ENCODE data around the gene COL13A1.
A peak's percentile ranks its signal among the peaks of the same experiment; 100 is the strongest.

Gene COL13A1

GRCh38 chr10:69801434-69802315, at the start of gene COL13A1:
COL13A1 (plus strand) TSS chr10:69801906; CDS start chr10:69802424, 518 bp downstream.
- peak; percentile 39 for DNase-seq (ENCODE audit: low spot score)

GRCh38 chr10:69752479-69752878, 49.2 kb upstream of the COL13A1 start:
- DNase-seq (ENCODE audit: low spot score) = no peak

GRCh38 chr10:69756279-69756678, 45.4 kb upstream of the COL13A1 start:
- DNase-seq (ENCODE audit: low spot score) = no peak

- DNase-seq (ENCODE audit: low spot score) = no peak
These were observed 44.5 kb upstream of the COL13A1 start for GRCh38 chr10:69757206-69757552.

GRCh38 chr10:69757553-69758309, 44.0 kb upstream of the COL13A1 start:
- no peak for DNase-seq (ENCODE audit: low spot score)

GRCh38 chr10:69758310-69758728, 43.4 kb upstream of the COL13A1 start:
- no peak for DNase-seq (ENCODE audit: low spot score)

- no peak for DNase-seq (ENCODE audit: low spot score)
These were observed 42.1 kb upstream of the COL13A1 start for GRCh38 chr10:69759641-69760040.

GRCh38 chr10:69760072-69760471, 41.6 kb upstream of the COL13A1 start:
- DNase-seq (ENCODE audit: low spot score) = no peak

GRCh38 chr10:69761320-69761719, 40.4 kb upstream of the COL13A1 start:
- no peak for DNase-seq (ENCODE audit: low spot score)

GRCh38 chr10:69766161-69766910, 35.4 kb upstream of the COL13A1 start:
- no peak for DNase-seq (ENCODE audit: low spot score)

GRCh38 chr10:69767793-69768192, 33.9 kb upstream of the COL13A1 start:
- DNase-seq (ENCODE audit: low spot score) = no peak

- DNase-seq (ENCODE audit: low spot score) = no peak
These were observed 33.3 kb upstream of the COL13A1 start for GRCh38 chr10:69768386-69768785.

- no peak for DNase-seq (ENCODE audit: low spot score)
These were observed 32.2 kb upstream of the COL13A1 start for GRCh38 chr10:69769395-69769992.

- DNase-seq (ENCODE audit: low spot score) = no peak
These were observed 28.6 kb upstream of the COL13A1 start for GRCh38 chr10:69772933-69773704.

- DNase-seq (ENCODE audit: low spot score) = no peak
These were observed 27.1 kb upstream of the COL13A1 start for GRCh38 chr10:69774596-69774995.

- no peak for DNase-seq (ENCODE audit: low spot score)
These were observed 21.6 kb upstream of the COL13A1 start for GRCh38 chr10:69780077-69780476.

- DNase-seq (ENCODE audit: low spot score) = no peak
These were observed 20.1 kb upstream of the COL13A1 start for GRCh38 chr10:69781576-69781975.

GRCh38 chr10:69783515-69783914, 18.2 kb upstream of the COL13A1 start:
- no peak for DNase-seq (ENCODE audit: low spot score)

- no peak for DNase-seq (ENCODE audit: low spot score)
These were observed 14.9 kb upstream of the COL13A1 start for GRCh38 chr10:69786791-69787190.

- DNase-seq (ENCODE audit: low spot score) = no peak
These were observed 14.0 kb upstream of the COL13A1 start for GRCh38 chr10:69787681-69788080.

GRCh38 chr10:69789164-69789576, 12.5 kb upstream of the COL13A1 start:
- no peak for DNase-seq (ENCODE audit: low spot score)
